Measurements from ENCODE around the gene DPP6.

- no peak for TF ChIP-seq POLR2A (IDR thresholded peaks at IDR 0.05)
- TF ChIP-seq CTCF (IDR thresholded peaks at IDR 0.05), result no peak
Observed at GRCh38 chr7:154684666-154685563, 632.7 kb downstream of the DPP6 start.

All from ovary (tissue), 3 donors.